HepG2 (cell line): ENCODE data around the gene CELF5. TPM values are rescaled to one million over a fixed set of nuclear protein-coding genes. Genes with fewer than 3 reads are reported as not detected.

Source experiments
- GATAD2A ChIP-seq: IDR thresholded peaks from 2 replicates; pipeline ENCODE4 v1.6.1; 2016
- HMGA1 ChIP-seq: sonication (generic); formaldehyde crosslinking; conservative IDR thresholded peaks from 2 replicates; pipeline ENCODE4 v1.4.0; 2020; ENCODE audit warnings: missing genetic modification reagents
- JUNB ChIP-seq: sonication (generic); formaldehyde crosslinking; IDR thresholded peaks from 2 replicates; pipeline ENCODE4 v1.8.0; 2022; ENCODE audit warnings: missing genetic modification reagents, mild to moderate bottlenecking, borderline replicate concordance
- MED1 ChIP-seq: sonication (generic); formaldehyde crosslinking; IDR thresholded peaks from 2 replicates; pipeline ENCODE4 v1.4.0; 2020; ENCODE audit warnings: missing genetic modification reagents
- MTF2 ChIP-seq: sonication (generic); formaldehyde crosslinking; IDR thresholded peaks from 2 replicates; pipeline ENCODE4 v1.5.0; 2020; ENCODE audit warnings: missing genetic modification reagents, borderline replicate concordance
- PATZ1 ChIP-seq: sonication (generic); formaldehyde crosslinking; IDR thresholded peaks from 2 replicates; pipeline ENCODE4 v1.4.0; 2020; ENCODE audit warnings: missing genetic modification reagents
- PAXIP1 ChIP-seq: sonication (generic); formaldehyde crosslinking; conservative IDR thresholded peaks from 2 replicates; pipeline ENCODE4 v1.4.0; 2020; ENCODE audit warnings: mild to moderate bottlenecking, missing genetic modification reagents, moderate library complexity
- SKIL ChIP-seq: sonication (generic); formaldehyde crosslinking; IDR thresholded peaks from 2 replicates; pipeline ENCODE4 v1.8.0; 2022; ENCODE audit warnings: missing genetic modification reagents, mild to moderate bottlenecking, moderate library complexity, borderline replicate concordance
- SNAPC2 ChIP-seq: sonication (generic); formaldehyde crosslinking; IDR thresholded peaks from 2 replicates; pipeline ENCODE4 v1.8.1; 2022; ENCODE audit warnings: mild to moderate bottlenecking, missing genetic modification reagents
- SRSF1 ChIP-seq: fragments of 200-400 bp; formaldehyde crosslinking; optimal IDR thresholded peaks from 2 replicates; pipeline ENCODE3; 2017; ENCODE audit warnings: mild to moderate bottlenecking, low read depth, low read length, moderate library complexity
- ZGPAT ChIP-seq: IDR thresholded peaks from 2 replicates; pipeline ENCODE4 v1.6.1; 2016; ENCODE audit warnings: mild to moderate bottlenecking
- ZMAT3 ChIP-seq: sonication (generic); formaldehyde crosslinking; conservative IDR thresholded peaks from 2 replicates; pipeline ENCODE4 v1.7.0; 2021; ENCODE audit warnings: missing genetic modification reagents
- ZNF121 ChIP-seq: sonication (generic); formaldehyde crosslinking; IDR thresholded peaks from 2 replicates; pipeline ENCODE4 v1.5.0; 2020; ENCODE audit warnings: mild to moderate bottlenecking, missing genetic modification reagents
- ZNF235 ChIP-seq: sonication (generic); formaldehyde crosslinking; IDR thresholded peaks from 2 replicates; pipeline ENCODE4 v1.8.1; 2023; ENCODE audit warnings: mild to moderate bottlenecking, missing genetic modification reagents, borderline replicate concordance
- ZNF331 ChIP-seq: sonication (generic); formaldehyde crosslinking; IDR thresholded peaks from 2 replicates; pipeline ENCODE4 v1.4.0; 2020; ENCODE audit warnings: missing genetic modification reagents
- ZNF724P ChIP-seq: sonication (generic); formaldehyde crosslinking; IDR thresholded peaks from 2 replicates; pipeline ENCODE4 v1.8.0; 2022; ENCODE audit warnings: missing genetic modification reagents, borderline replicate concordance
- ZNF746 ChIP-seq: sonication (generic); formaldehyde crosslinking; IDR thresholded peaks from 2 replicates; pipeline ENCODE4 v1.8.0; 2022; ENCODE audit warnings: mild to moderate bottlenecking, missing genetic modification reagents
- ZNF75D ChIP-seq: sonication (generic); formaldehyde crosslinking; IDR thresholded peaks from 2 replicates; pipeline ENCODE4 v1.8.1; 2023; ENCODE audit warnings: missing genetic modification reagents, mild to moderate bottlenecking, borderline replicate concordance
- polyA plus RNA-seq, 8 experiments: library from polyadenylated mRNA; depleted of rRNA in 3 of 8; stranded (reverse) in 7 of 8; unstranded in 1 of 8; fragments of >200 nt; fragmentation: Illumina TruSeq in 4 of 8; extraction: Trizol in 4 of 8; gene quantifications; 2 replicates each; pipeline versions ENCODE4 v1.2.1 to v1.2.3, GENCODE V29; 2011 to 2016; ENCODE audit warnings: low read depth in 4 of 8, missing spikeins in 1 of 8, mixed read lengths in 1 of 8; ENCODE audit not compliant: insufficient read depth in 1 of 8
- total RNA-seq, 5 experiments: library from RNA; depleted of rRNA; stranded (reverse); fragments of >200 nt; fragmentation: Illumina TruSeq; extraction: Trizol; gene quantifications; 2 replicates each; pipeline ENCODE4 v1.2.3, GENCODE V29; 2016; ENCODE audit warnings: low read depth in 1 of 5

CELF5 gene
- total and polyA plus RNA-seq, 2 of the 13 experiments (the other 11 are each of a cell fraction or from before 2014, with no cell fraction given), result 0.31 to 0.84 TPM

GRCh38 chr19:3336680-3337523, 112.4 kb downstream of the CELF5 start (continued):
- TF ChIP-seq ZNF746 (CRISPR knock-in tag), result no peak
- TF ChIP-seq SNAPC2, result no peak
- TF ChIP-seq ZNF331 (CRISPR knock-in tag), result no peak
- no peak for TF ChIP-seq ZNF235
- peak; percentile 30; the same call in 1 of the 2 replicates for TF ChIP-seq ZGPAT (CRISPR knock-in tag)
- peak; percentile 56; the same call in 1 of the 2 replicates for TF ChIP-seq PATZ1
- TF ChIP-seq ZNF75D, result no peak
- no peak for TF ChIP-seq ZMAT3 (CRISPR knock-in tag)
- peak; percentile 54; the same call in 1 of the 2 replicates for TF ChIP-seq SKIL (CRISPR knock-in tag)
- no peak for TF ChIP-seq HMGA1 (CRISPR knock-in tag)
- TF ChIP-seq SRSF1, result peak; percentile 64
- TF ChIP-seq MTF2 (CRISPR knock-in tag), result no peak
- TF ChIP-seq MED1 (CRISPR knock-in tag), result peak; percentile 42; the same call in 1 of the 2 replicates
- peak; percentile 76 for TF ChIP-seq ZNF121 (CRISPR knock-in tag)
- TF ChIP-seq PAXIP1, result 0 out of 2 replicates have a peak, but pooled peaks have one; percentile 45
- TF ChIP-seq ZNF724P (CRISPR knock-in tag), result no peak
- peak; percentile 37; the same call in 1 of the 2 replicates for TF ChIP-seq GATAD2A (CRISPR knock-in tag)
- no peak for TF ChIP-seq JUNB
